ENCODE results near the gene VANGL2. TPM values are rescaled to one million over a fixed set of nuclear protein-coding genes. Genes with fewer than 3 reads are reported as not detected.
A peak's percentile ranks its signal among the peaks of the same experiment; 100 is the strongest.

VANGL2 gene
- total RNA-seq, 1 donor from 2014 or later = 25.5 TPM

GRCh38 chr1:160361814-160362167, 38.6 kb upstream of the VANGL2 start:
- no peaks in the 10 kb centered on the region for H3K9me3 Mint-ChIP-seq (ENCODE audit: unreplicated experiment)
- peaks cover 2% of the 10 kb centered on the region for H3K27me3 Mint-ChIP-seq (ENCODE audit: low read depth, unreplicated experiment)
- no peak overlapping the region for H3K4me3 Mint-ChIP-seq (ENCODE audit: unreplicated experiment)
- DNase-seq (ENCODE audit: low read depth) (no peak), FAIRE-seq (no peak)
- no peaks in the 10 kb centered on the region for H3K4me1 ChIP-seq (ENCODE audit: insufficient read depth, low read length)
- H3K36me3 ChIP-seq (ENCODE audit: insufficient read depth, low read length) = peaks cover 3% of the 10 kb centered on the region
- no peak overlapping the region for H3K27ac Mint-ChIP-seq (ENCODE audit: unreplicated experiment)
- no peak overlapping the region for H3K4me2 ChIP-seq (ENCODE audit: low read length)
- H3K36me3 Mint-ChIP-seq (ENCODE audit: low read depth, unreplicated experiment) = peaks cover 24% of the 10 kb centered on the region
- no peak overlapping the region for H2AFZ ChIP-seq (ENCODE audit: low read depth, low read length)
- peaks cover 11% of the 10 kb centered on the region for H4K20me1 ChIP-seq (ENCODE audit: insufficient read depth, low read length)
- no peaks in the 10 kb centered on the region for H3K27me3 ChIP-seq (ENCODE audit: insufficient read depth, low read length)
- no peaks in the 10 kb centered on the region for H3K9me3 ChIP-seq (ENCODE audit: insufficient read depth, low read depth, low read length)
- H3K27ac ChIP-seq (ENCODE audit: low read depth, low read length) = no peak overlapping the region
- no peaks in the 10 kb centered on the region for H3K79me2 ChIP-seq (ENCODE audit: insufficient read depth, low read length)
- peaks cover 18% of the 10 kb centered on the region for H3K4me1 Mint-ChIP-seq (ENCODE audit: low read depth, unreplicated experiment)
- no peak overlapping the region for H3K9ac ChIP-seq (ENCODE audit: low read length)
- H3K4me3 ChIP-seq (ENCODE audit: insufficient read depth, low read depth, low read length) = no peak overlapping the region
- TF ChIP-seq CTCF (IDR thresholded peaks at IDR 0.05; ENCODE audit: insufficient read depth, low read depth, low read length) (no peak), EZH2 (IDR thresholded peaks at IDR 0.05; ENCODE audit: insufficient read depth, low read length) (no peak)

- H3K36me3 ChIP-seq (ENCODE audit: insufficient read depth, low read length) = peaks cover 3% of the 10 kb centered on the region
- H3K4me3 ChIP-seq (ENCODE audit: insufficient read depth, low read depth, low read length) = no peak overlapping the region
- no peak for TF ChIP-seq CTCF (IDR thresholded peaks at IDR 0.05; ENCODE audit: insufficient read depth, low read depth, low read length)
- TF ChIP-seq EZH2 (IDR thresholded peaks at IDR 0.05; ENCODE audit: insufficient read depth, low read length) = no peak
- H3K27me3 Mint-ChIP-seq (ENCODE audit: low read depth, unreplicated experiment) = peaks cover 4% of the 10 kb centered on the region
- no peaks in the 10 kb centered on the region for H3K27me3 ChIP-seq (ENCODE audit: insufficient read depth, low read length)
- H3K4me1 ChIP-seq (ENCODE audit: insufficient read depth, low read length) = no peaks in the 10 kb centered on the region
- FAIRE-seq (no peak), DNase-seq (ENCODE audit: low read depth) (no peak)
- H3K9ac ChIP-seq (ENCODE audit: low read length) = no peak overlapping the region
- peak overlapping the region; percentile 99 for H3K27ac Mint-ChIP-seq (ENCODE audit: unreplicated experiment)
- H3K79me2 ChIP-seq (ENCODE audit: insufficient read depth, low read length) = no peaks in the 10 kb centered on the region
- peaks cover 20% of the 10 kb centered on the region for H3K36me3 Mint-ChIP-seq (ENCODE audit: low read depth, unreplicated experiment)
- no peak overlapping the region for H3K4me2 ChIP-seq (ENCODE audit: low read length)
- peaks cover 11% of the 10 kb centered on the region for H4K20me1 ChIP-seq (ENCODE audit: insufficient read depth, low read length)
- H3K4me1 Mint-ChIP-seq (ENCODE audit: low read depth, unreplicated experiment) = peaks cover 16% of the 10 kb centered on the region
- H3K4me3 Mint-ChIP-seq (ENCODE audit: unreplicated experiment) = no peak overlapping the region
- H3K9me3 Mint-ChIP-seq (ENCODE audit: unreplicated experiment) = no peaks in the 10 kb centered on the region
- H3K27ac ChIP-seq (ENCODE audit: low read depth, low read length) = no peak overlapping the region
- no peak overlapping the region for H2AFZ ChIP-seq (ENCODE audit: low read depth, low read length)
- H3K9me3 ChIP-seq (ENCODE audit: insufficient read depth, low read depth, low read length) = no peaks in the 10 kb centered on the region
These were observed 38.0 kb upstream of the VANGL2 start for GRCh38 chr1:160362168-160362957.

- H3K4me3 Mint-ChIP-seq (ENCODE audit: unreplicated experiment) = no peak overlapping the region
- no peaks in the 10 kb centered on the region for H3K9me3 Mint-ChIP-seq (ENCODE audit: unreplicated experiment)
- Histone ChIP-seq H3K79me2 (ENCODE audit: insufficient read depth, low read length) (no peaks in the 10 kb centered on the region), H3K4me1 (ENCODE audit: insufficient read depth, low read length) (no peaks in the 10 kb centered on the region), H3K27me3 (ENCODE audit: insufficient read depth, low read length) (no peaks in the 10 kb centered on the region), H3K4me2 (ENCODE audit: low read length) (no peak overlapping the region), H3K9ac (ENCODE audit: low read length) (no peak overlapping the region), H4K20me1 (ENCODE audit: insufficient read depth, low read length) (peaks cover 11% of the 10 kb centered on the region), H3K9me3 (ENCODE audit: insufficient read depth, low read depth, low read length) (no peaks in the 10 kb centered on the region), H3K36me3 (ENCODE audit: insufficient read depth, low read length) (peaks cover 3% of the 10 kb centered on the region), H3K27ac (ENCODE audit: low read depth, low read length) (no peak overlapping the region), H2AFZ (ENCODE audit: low read depth, low read length) (no peak overlapping the region), H3K4me3 (ENCODE audit: insufficient read depth, low read depth, low read length) (no peak overlapping the region)
- peaks cover 10% of the 10 kb centered on the region for H3K27me3 Mint-ChIP-seq (ENCODE audit: low read depth, unreplicated experiment)
- peak overlapping the region; percentile 99 for H3K27ac Mint-ChIP-seq (ENCODE audit: unreplicated experiment)
- DNase-seq (ENCODE audit: low read depth) = no peak
- no peak for TF ChIP-seq EZH2 (IDR thresholded peaks at IDR 0.05; ENCODE audit: insufficient read depth, low read length)
- no peak for TF ChIP-seq CTCF (IDR thresholded peaks at IDR 0.05; ENCODE audit: insufficient read depth, low read depth, low read length)
- no peak for FAIRE-seq
- peaks cover 19% of the 10 kb centered on the region for H3K36me3 Mint-ChIP-seq (ENCODE audit: low read depth, unreplicated experiment)
- H3K4me1 Mint-ChIP-seq (ENCODE audit: low read depth, unreplicated experiment) = peaks cover 14% of the 10 kb centered on the region
These were observed 37.4 kb upstream of the VANGL2 start for GRCh38 chr1:160363010-160363409.

All from astrocyte (in vitro differentiated cells and primary cell).